Ectodermal cell (in vitro differentiated cells): Measurements from ENCODE around the gene TPRG1L.
"Not testable (repeated sequence)": the region's sequence is repeated elsewhere in the genome, so short reads cannot be mapped to it uniquely, and the experiment has no call there.

ENCODE experiments used
- H3K27ac ChIP-seq: 2 replicates; pipeline ENCODE4 v1.7.0; 2013; ENCODE audit warnings: mild to moderate bottlenecking, low read depth, low read length; ENCODE audit not compliant: insufficient read depth, poor library complexity, severe bottlenecking
- H3K27me3 ChIP-seq: 2 replicates; pipeline ENCODE4 v1.7.0; 2013; ENCODE audit warnings: mild to moderate bottlenecking, low read length; ENCODE audit not compliant: insufficient read depth, control insufficient read depth, poor library complexity, severe bottlenecking
- H3K36me3 ChIP-seq: one replicate; pipeline ENCODE4 v1.7.0; 2013; ENCODE audit warnings: low read length; ENCODE audit not compliant: control insufficient read depth, insufficient read depth
- H3K4me1 ChIP-seq: one replicate; pipeline ENCODE4 v1.7.0; 2013; ENCODE audit warnings: low read length; ENCODE audit not compliant: control insufficient read depth, insufficient read depth
- H3K4me3 ChIP-seq: 2 replicates; pipeline ENCODE4 v1.7.0; 2013; ENCODE audit warnings: low read depth, low read length, control low read depth; ENCODE audit not compliant: insufficient read depth
- H3K9me3 ChIP-seq: 2 replicates; pipeline ENCODE4 v1.7.0; 2013; ENCODE audit warnings: mild to moderate bottlenecking, low read length, moderate library complexity; ENCODE audit not compliant: control insufficient read depth
- WGBS, 2 experiments: methylation state at CpG; one replicate each; pipeline ENCODE4 v1.1.7; 2013; ENCODE audit warnings: missing lambda C conversion rate in 2 of 2; 5-methylcytosine and 5-hydroxymethylcytosine counted together

TPRG1L gene

GRCh38 chr1:3581296-3582036 is 43.3 kb upstream of the TPRG1L start:
- no peaks in the 10 kb centered on the region for H3K4me1 ChIP-seq
- no peaks in the 10 kb centered on the region for H3K27me3 ChIP-seq
- WGBS, 2 experiments, result 78 to 80% methylated on average over 16 of the region's 16 CpGs
- no peaks in the 10 kb centered on the region for H3K9me3 ChIP-seq
- H3K36me3 ChIP-seq, result no peaks in the 10 kb centered on the region
- no peak overlapping the region for H3K27ac ChIP-seq
- no peak overlapping the region for H3K4me3 ChIP-seq

GRCh38 chr1:3583751-3584150 is 41.1 kb upstream of the TPRG1L start:
- H3K4me1 ChIP-seq, H3K27me3 ChIP-seq, H3K27ac ChIP-seq, H3K4me3 ChIP-seq, H3K36me3 ChIP-seq, H3K9me3 ChIP-seq: not testable (repeated sequence)
- 81 to 82% methylated on average over 18 to 20 of the region's 21 CpGs for WGBS, 2 experiments

- Histone ChIP-seq H3K27me3 (no peaks in the 10 kb centered on the region), H3K4me3 (no peak overlapping the region)
- WGBS, 2 experiments, result 97% methylated on average over 7 of the region's 7 CpGs
These were observed 39.9 kb upstream of the TPRG1L start for GRCh38 chr1:3584915-3585314.

DNA sequence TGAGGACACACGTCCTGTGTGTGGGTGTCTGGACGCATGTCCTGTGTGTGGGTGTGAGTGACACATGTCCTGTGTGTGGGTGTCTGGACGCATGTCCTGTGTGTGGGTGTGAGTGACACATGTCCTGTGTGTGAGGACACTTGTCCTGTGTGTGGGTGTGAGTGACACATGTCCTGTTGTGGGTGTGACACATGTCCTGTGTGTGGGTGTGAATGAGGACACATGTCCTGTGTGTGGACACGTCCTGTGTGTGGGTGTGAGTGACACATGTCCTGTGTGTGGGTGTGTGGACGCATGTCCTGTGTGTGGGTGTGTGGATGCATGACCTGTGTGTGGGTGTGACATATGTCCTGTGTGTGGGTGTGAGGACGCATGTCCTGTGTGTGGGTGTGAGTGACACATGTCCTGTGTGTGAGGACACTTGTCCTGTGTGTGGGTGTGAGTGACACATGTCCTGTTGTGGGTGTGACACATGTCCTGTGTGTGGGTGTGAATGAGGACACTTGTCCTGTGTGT is 39.4 kb upstream of the TPRG1L start:
- not testable (repeated sequence) for H3K27ac ChIP-seq, H3K27me3 ChIP-seq, H3K4me1 ChIP-seq, H3K4me3 ChIP-seq, H3K9me3 ChIP-seq, H3K36me3 ChIP-seq
- WGBS, 2 experiments, result 78% methylated on average over 6 of the region's 6 CpGs

More at GRCh38 chr1:3584915-3585314, 39.9 kb upstream of the TPRG1L start:
- no peaks in the 10 kb centered on the region for H3K9me3 ChIP-seq
- peaks cover 3% of the 10 kb centered on the region for H3K4me1 ChIP-seq
- no peak overlapping the region for H3K27ac ChIP-seq
- no peaks in the 10 kb centered on the region for H3K36me3 ChIP-seq

GRCh38 chr1:3585940-3586568 is 38.8 kb upstream of the TPRG1L start:
- H3K9me3 ChIP-seq, result no peaks in the 10 kb centered on the region
- no peak overlapping the region for H3K27ac ChIP-seq
- H3K27me3 ChIP-seq, result no peaks in the 10 kb centered on the region
- H3K4me1 ChIP-seq, result peaks cover 12% of the 10 kb centered on the region
- H3K4me3 ChIP-seq, result no peak overlapping the region
- no peaks in the 10 kb centered on the region for H3K36me3 ChIP-seq
- 91 to 92% methylated on average over 19 of the region's 19 CpGs for WGBS, 2 experiments

DNA sequence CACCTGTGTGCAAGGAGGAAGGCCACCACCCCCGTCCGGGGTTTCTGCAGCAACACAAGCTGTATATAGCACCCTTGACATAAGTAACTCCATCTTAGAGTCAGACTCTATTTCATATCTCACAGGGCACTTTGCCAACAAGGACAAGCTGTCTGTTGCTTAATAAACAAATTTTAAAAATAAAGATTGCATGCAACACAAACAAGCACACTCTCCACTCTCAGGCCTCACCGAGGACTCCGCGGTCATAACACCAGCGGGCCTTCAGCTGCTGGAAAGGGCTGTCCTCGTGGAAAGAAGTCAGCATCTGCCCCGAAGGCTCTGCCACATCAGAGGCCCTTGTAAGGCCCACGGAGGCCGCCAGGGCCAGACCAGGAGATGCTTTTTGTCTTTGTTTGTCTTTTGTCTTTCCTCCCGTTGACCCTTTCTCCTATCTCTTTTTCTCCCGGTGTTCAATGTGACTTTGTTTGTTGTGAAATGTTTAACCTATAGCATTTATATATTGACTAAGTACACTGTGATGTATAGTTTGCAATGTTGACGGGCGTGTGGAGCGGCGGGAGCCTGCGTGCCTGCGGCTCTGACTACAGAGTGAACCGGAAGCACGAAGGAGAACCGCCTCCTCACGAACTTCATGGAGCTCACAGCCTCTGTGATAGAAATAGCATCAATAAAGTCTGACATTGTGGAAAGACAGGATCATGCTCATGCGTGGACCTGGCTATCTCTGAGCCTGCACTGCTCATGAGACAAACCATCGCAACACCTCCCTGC is 37.6 kb upstream of the TPRG1L start:
- no peaks in the 10 kb centered on the region for H3K36me3 ChIP-seq
- WGBS, 2 experiments, result 90 to 94% methylated on average over 23 to 24 of the region's 24 CpGs
- peaks cover 12% of the 10 kb centered on the region for H3K4me1 ChIP-seq
- H3K9me3 ChIP-seq, result no peaks in the 10 kb centered on the region
- no peak overlapping the region for H3K27ac ChIP-seq
- H3K4me3 ChIP-seq, result no peak overlapping the region
- no peaks in the 10 kb centered on the region for H3K27me3 ChIP-seq

DNA sequence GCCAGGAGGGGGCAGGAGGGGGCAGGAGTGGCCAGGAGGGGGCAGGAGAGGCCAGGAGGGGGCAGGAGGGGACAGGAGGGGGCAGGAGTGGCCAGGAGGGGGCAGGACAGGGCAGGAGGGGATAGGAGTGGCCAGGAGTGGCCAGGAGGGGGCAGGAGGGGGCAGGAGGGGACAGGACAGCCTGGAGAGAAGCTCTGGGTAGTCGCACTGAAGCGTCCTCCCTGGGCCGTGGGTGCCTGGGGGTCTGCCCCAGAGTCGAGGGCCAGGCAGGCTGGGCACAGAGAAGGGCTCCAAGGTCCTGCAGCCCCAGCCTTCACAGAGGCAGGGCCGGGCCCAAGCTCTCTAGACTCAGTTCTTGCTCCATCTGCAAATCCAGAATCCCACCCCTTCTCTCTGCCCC is 36.4 kb upstream of the TPRG1L start:
- Histone ChIP-seq H3K4me1 (peaks cover 12% of the 10 kb centered on the region), H3K36me3 (no peaks in the 10 kb centered on the region), H3K27ac (no peak overlapping the region), H3K4me3 (no peak overlapping the region), H3K9me3 (no peaks in the 10 kb centered on the region), H3K27me3 (no peaks in the 10 kb centered on the region)
- WGBS, 2 experiments, result 90 to 91% methylated on average over 5 of the region's 5 CpGs

DNA sequence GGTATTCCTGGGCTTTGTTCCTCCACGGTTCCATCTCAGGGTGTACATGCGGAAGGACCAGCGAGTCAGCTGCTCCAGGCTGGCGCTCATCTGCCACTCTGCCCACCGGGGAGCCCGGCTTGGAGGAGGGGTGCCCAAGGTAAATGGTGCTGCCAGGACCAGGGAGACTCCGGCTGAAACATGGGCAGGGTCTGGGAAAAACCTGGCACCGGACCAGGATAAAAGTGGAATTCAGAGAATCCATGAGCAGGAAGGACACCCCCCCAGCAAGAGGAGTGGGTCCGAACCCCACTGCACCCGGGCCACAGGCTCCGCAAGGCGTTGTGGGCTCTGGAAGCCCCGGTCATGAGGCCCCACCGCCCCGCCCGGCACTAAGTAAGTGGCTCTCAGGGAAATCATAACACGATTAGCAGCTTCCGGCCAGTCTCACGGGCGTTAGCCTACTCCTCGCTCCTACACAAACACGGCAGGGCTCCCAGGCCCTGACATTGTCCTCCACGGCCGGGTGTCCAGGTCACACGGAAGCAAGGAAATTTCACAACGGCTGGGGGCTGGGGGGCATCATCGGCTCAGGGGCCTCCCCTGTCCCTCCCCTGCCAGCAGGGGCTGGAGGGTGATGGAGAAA is 34.6 kb upstream of the TPRG1L start:
- WGBS, 2 experiments, result 63 to 71% methylated on average over 27 of the region's 27 CpGs
- peak overlapping the region; percentile 33 for H3K27ac ChIP-seq
- no peak overlapping the region for H3K4me3 ChIP-seq
- H3K9me3 ChIP-seq, result no peaks in the 10 kb centered on the region
- H3K36me3 ChIP-seq, result no peaks in the 10 kb centered on the region
- H3K4me1 ChIP-seq, result peaks cover 19% of the 10 kb centered on the region
- no peaks in the 10 kb centered on the region for H3K27me3 ChIP-seq

GRCh38 chr1:3590951-3591865 is 33.6 kb upstream of the TPRG1L start:
- Histone ChIP-seq H3K27ac (no peak overlapping the region), H3K4me3 (no peak overlapping the region), H3K9me3 (no peaks in the 10 kb centered on the region), H3K27me3 (no peaks in the 10 kb centered on the region), H3K4me1 (peaks cover 19% of the 10 kb centered on the region), H3K36me3 (no peaks in the 10 kb centered on the region)
- WGBS, 2 experiments, result 93 to 94% methylated on average over 33 of the region's 33 CpGs
